Measurements from ENCODE around the gene ARHGAP15.

DNA sequence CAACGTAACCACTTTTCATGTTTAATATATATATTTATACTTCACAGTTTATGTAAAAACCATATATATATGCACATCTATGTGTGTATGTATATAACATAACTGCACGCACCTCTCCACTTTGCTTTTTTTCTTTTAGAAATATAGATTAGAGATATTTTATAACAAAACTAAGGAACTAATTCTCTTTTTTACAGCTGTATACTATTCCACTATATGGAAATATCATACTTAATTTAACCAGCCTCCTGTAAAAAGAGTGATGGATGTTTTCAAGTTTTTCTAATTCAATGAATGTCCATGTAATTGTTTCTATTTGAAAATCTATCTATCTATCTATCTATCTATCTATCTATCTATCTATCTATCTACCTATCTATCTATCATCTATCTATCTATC lies 4.6 kb downstream of the ARHGAP15 start:
- TF ChIP-seq, protein P1, sequence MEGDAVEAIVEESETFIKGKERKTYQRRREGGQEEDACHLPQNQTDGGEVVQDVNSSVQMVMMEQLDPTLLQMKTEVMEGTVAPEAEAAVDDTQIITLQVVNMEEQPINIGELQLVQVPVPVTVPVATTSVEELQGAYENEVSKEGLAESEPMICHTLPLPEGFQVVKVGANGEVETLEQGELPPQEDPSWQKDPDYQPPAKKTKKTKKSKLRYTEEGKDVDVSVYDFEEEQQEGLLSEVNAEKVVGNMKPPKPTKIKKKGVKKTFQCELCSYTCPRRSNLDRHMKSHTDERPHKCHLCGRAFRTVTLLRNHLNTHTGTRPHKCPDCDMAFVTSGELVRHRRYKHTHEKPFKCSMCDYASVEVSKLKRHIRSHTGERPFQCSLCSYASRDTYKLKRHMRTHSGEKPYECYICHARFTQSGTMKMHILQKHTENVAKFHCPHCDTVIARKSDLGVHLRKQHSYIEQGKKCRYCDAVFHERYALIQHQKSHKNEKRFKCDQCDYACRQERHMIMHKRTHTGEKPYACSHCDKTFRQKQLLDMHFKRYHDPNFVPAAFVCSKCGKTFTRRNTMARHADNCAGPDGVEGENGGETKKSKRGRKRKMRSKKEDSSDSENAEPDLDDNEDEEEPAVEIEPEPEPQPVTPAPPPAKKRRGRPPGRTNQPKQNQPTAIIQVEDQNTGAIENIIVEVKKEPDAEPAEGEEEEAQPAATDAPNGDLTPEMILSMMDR (IDR thresholded peaks at IDR 0.05), result no peak
- no peak for TF ChIP-seq POLR2A (IDR thresholded peaks at IDR 0.05)

Measured in adrenal gland (tissue), 5 donors.